Fibroblast of villous mesenchyme (primary cell): ENCODE data around the gene RNF14. TPM values are rescaled to one million over a fixed set of nuclear protein-coding genes. Genes with fewer than 3 reads are reported as not detected.
"Not testable (repeated sequence)": the region's sequence is repeated elsewhere in the genome, so short reads cannot be mapped to it uniquely, and the experiment has no call there.

Experiments
- DNase-seq: peaks from one replicate; pipeline ENCODE4 v3.0.0-alpha.2; 2010; ENCODE audit warnings: low read depth
- H3K4me3 ChIP-seq: 2 replicates; pipeline ENCODE4 v1.5.1; 2011; ENCODE audit warnings: low read depth, mild to moderate bottlenecking, low read length
- CTCF ChIP-seq: IDR thresholded peaks from 2 replicates; pipeline ENCODE4 v1.5.1; 2012; ENCODE audit warnings: low read depth, mild to moderate bottlenecking, low read length; ENCODE audit not compliant: insufficient read depth
- total RNA-seq: library from RNA; depleted of rRNA; stranded (reverse); fragments of >200 nt; gene quantifications from 2 replicates; pipeline ENCODE4 v1.2.3, GENCODE V29; 2012

RNF14 gene
- total RNA-seq, 1 donor: 76.9 TPM

GRCh38 chr5:142020122-142020659, 51.3 kb downstream of the RNF14 start:
- H3K4me3 ChIP-seq: no peak overlapping the region
- DNase-seq: no peak
- TF ChIP-seq CTCF: no peak

GRCh38 chr5:142023836-142024235, 54.9 kb downstream of the RNF14 start:
- no peak for DNase-seq
- no peak for TF ChIP-seq CTCF
- H3K4me3 ChIP-seq: no peak overlapping the region

- no peak for TF ChIP-seq CTCF
- peak overlapping the region; percentile 60 for H3K4me3 ChIP-seq
- DNase-seq: peak; percentile 88
Measured at GRCh38 chr5:142024771-142025304, 55.9 kb downstream of the RNF14 start.

- no peak overlapping the region for H3K4me3 ChIP-seq
- no peak for TF ChIP-seq CTCF
Measured at GRCh38 chr5:142025637-142026036, 56.7 kb downstream of the RNF14 start.

GRCh38 chr5:142032150-142032549, 63.2 kb downstream of the RNF14 start:
- TF ChIP-seq CTCF: no peak
- no peak for DNase-seq
- no peak overlapping the region for H3K4me3 ChIP-seq

More at GRCh38 chr5:142025637-142026036, 56.7 kb downstream of the RNF14 start:
- DNase-seq: no peak

- DNase-seq: peak; percentile 47
- TF ChIP-seq CTCF: no peak
Measured at GRCh38 chr5:142032747-142033631, 64.1 kb downstream of the RNF14 start.

GRCh38 chr5:142033632-142034567, 65.0 kb downstream of the RNF14 start:
- DNase-seq, H3K4me3 ChIP-seq: not testable (repeated sequence)

More at GRCh38 chr5:142032747-142033631, 64.1 kb downstream of the RNF14 start:
- no peak overlapping the region for H3K4me3 ChIP-seq
